Uterus (tissue), 4 donors: Measurements from ENCODE around the gene PRKN. TPM values are rescaled to one million over a fixed set of nuclear protein-coding genes. Genes with fewer than 3 reads are reported as not detected.
"Not testable (repeated sequence)": the region's sequence is repeated elsewhere in the genome, so short reads cannot be mapped to it uniquely, and the experiment has no call there.

ENCODE experiments used
- DNase-seq, 2 donors: peaks; one replicate each; pipeline ENCODE4 v3.0.0-alpha.2; 2019 to 2020
- H3K27ac ChIP-seq, 2 donors: fragments of 200-600 bp; sonication (generic); 1 replicate in 1 of 2; 2 replicates in 1 of 2; pipeline ENCODE4 v1.5.1; 2016 to 2018
- H3K27me3 ChIP-seq, 2 donors: fragments of 200-600 bp; sonication (generic); one replicate each; pipeline ENCODE4 v1.5.1; 2018 to 2019; ENCODE audit warnings: control low read depth in 1 of 2
- H3K36me3 ChIP-seq, 2 donors: fragments of 200-600 bp; sonication (generic); one replicate each; pipeline ENCODE4 v1.5.1; 2019; ENCODE audit warnings: control low read depth in 1 of 2
- H3K4me1 ChIP-seq, 2 donors: fragments of 200-600 bp; sonication (generic); one replicate each; pipeline ENCODE4 v1.5.1; 2018 to 2019; ENCODE audit warnings: control low read depth in 1 of 2
- H3K4me3 ChIP-seq, 2 donors: fragments of 200-600 bp; sonication (generic); 1 replicate in 1 of 2; 2 replicates in 1 of 2; pipeline ENCODE4 v1.5.1; 2018 to 2019; ENCODE audit warnings: mild to moderate bottlenecking in 1 of 2
- H3K9me3 ChIP-seq, 2 donors: fragments of 200-600 bp; sonication (generic); one replicate each; pipeline ENCODE4 v1.5.1; 2019; ENCODE audit warnings: control low read depth in 1 of 2
- POLR2A ChIP-seq, 2 donors: fragments of 450-650 bp; IDR thresholded peaks; one replicate each; pipeline ENCODE4 v1.6.1; 2016; ENCODE audit warnings: antibody characterized with exemption in 2 of 2, mild to moderate bottlenecking in 1 of 2, moderate library complexity in 1 of 2
- intact Hi-C: fragments of 100-400 bp; cut with DNase I; formaldehyde crosslinking; loops from one replicate; pipeline ENCODE4 v1.15.1; 2023; ENCODE audit warnings: low total_unique reads
- total RNA-seq, 4 donors: library from RNA; depleted of rRNA in 3 of 4; stranded (reverse); fragments of >200 nt in 3 of 4; gene quantifications; one replicate each; pipeline versions ENCODE4 v1.1.0 to v1.2.4, GENCODE V29; 2014 to 2023
- TF ChIP-seq, protein P1 (sequence below), 4 experiments: fragments of 200-600 bp in 2 of 4; fragments of 450-650 bp in 2 of 4; sonication (generic) in 2 of 4; IDR thresholded peaks; one replicate each; pipeline ENCODE4 v1.5.1; 2016 to 2019; ENCODE audit warnings: antibody characterized with exemption in 4 of 4, mild to moderate bottlenecking in 2 of 4, moderate library complexity in 1 of 4
- donor health status: DM: yes; HTN: yes; CAD: no.

The PRKN gene
- total RNA-seq, 4 donors from 2014 or later: 10.2 to 21.3 (median 13.1) TPM

- Histone ChIP-seq H3K4me1 (no peaks in the 10 kb centered on the region), H3K27me3 (no peaks in the 10 kb centered on the region), H3K9me3 (no peaks in the 10 kb centered on the region), H3K4me3 (no peak overlapping the region), H3K27ac (no peak overlapping the region), H3K36me3 (no peaks in the 10 kb centered on the region)
- no peak for DNase-seq
- TF ChIP-seq, protein P1, sequence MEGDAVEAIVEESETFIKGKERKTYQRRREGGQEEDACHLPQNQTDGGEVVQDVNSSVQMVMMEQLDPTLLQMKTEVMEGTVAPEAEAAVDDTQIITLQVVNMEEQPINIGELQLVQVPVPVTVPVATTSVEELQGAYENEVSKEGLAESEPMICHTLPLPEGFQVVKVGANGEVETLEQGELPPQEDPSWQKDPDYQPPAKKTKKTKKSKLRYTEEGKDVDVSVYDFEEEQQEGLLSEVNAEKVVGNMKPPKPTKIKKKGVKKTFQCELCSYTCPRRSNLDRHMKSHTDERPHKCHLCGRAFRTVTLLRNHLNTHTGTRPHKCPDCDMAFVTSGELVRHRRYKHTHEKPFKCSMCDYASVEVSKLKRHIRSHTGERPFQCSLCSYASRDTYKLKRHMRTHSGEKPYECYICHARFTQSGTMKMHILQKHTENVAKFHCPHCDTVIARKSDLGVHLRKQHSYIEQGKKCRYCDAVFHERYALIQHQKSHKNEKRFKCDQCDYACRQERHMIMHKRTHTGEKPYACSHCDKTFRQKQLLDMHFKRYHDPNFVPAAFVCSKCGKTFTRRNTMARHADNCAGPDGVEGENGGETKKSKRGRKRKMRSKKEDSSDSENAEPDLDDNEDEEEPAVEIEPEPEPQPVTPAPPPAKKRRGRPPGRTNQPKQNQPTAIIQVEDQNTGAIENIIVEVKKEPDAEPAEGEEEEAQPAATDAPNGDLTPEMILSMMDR (IDR thresholded peaks at IDR 0.05): no peak
- no peak for TF ChIP-seq POLR2A (IDR thresholded peaks at IDR 0.05)
- intact Hi-C loops: no loop called here
Measured at GRCh38 chr6:161342039-161342438, 1385.5 kb downstream of the PRKN start.

DNA sequence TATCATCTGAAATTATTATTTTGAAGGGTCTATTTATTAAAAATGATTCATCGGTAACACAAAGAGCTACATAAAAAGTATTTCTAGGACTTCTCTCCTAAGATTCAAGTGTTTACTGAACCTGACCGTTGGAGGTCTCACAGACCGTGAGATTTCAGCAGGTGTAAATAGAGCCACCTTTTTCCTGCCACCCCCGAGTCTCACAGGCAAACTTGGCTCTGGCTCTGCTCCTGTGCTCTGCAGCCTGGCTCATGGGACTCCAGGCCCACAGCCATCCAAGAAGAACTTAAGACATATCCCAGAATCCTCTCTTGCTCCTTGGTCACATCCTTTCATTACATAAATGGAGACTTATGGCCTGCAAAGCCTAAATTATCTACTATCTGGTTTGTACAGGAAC is 1385.9 kb downstream of the PRKN start:
- no peak for DNase-seq
- no peak for TF ChIP-seq POLR2A (IDR thresholded peaks at IDR 0.05)
- TF ChIP-seq, protein P1 (IDR thresholded peaks at IDR 0.05): no peak
- H3K36me3 ChIP-seq: no peaks in the 10 kb centered on the region
- no peaks in the 10 kb centered on the region for H3K27me3 ChIP-seq
- no peaks in the 10 kb centered on the region for H3K9me3 ChIP-seq
- intact Hi-C loops: no loop called here
- no peaks in the 10 kb centered on the region for H3K4me1 ChIP-seq
- no peak overlapping the region for H3K27ac ChIP-seq
- no peak overlapping the region for H3K4me3 ChIP-seq

GRCh38 chr6:161338015-161338414 is 1389.6 kb downstream of the PRKN start:
- Histone ChIP-seq H3K36me3 (no peaks in the 10 kb centered on the region), H3K27ac (no peak overlapping the region), H3K9me3 (no peaks in the 10 kb centered on the region), H3K4me1 (no peaks in the 10 kb centered on the region), H3K27me3 (no peaks in the 10 kb centered on the region), H3K4me3 (no peak overlapping the region)
- TF ChIP-seq POLR2A (IDR thresholded peaks at IDR 0.05): no peak
- TF ChIP-seq, protein P1 (IDR thresholded peaks at IDR 0.05): no peak
- no peak for DNase-seq
- intact Hi-C loops: no loop called here

DNA sequence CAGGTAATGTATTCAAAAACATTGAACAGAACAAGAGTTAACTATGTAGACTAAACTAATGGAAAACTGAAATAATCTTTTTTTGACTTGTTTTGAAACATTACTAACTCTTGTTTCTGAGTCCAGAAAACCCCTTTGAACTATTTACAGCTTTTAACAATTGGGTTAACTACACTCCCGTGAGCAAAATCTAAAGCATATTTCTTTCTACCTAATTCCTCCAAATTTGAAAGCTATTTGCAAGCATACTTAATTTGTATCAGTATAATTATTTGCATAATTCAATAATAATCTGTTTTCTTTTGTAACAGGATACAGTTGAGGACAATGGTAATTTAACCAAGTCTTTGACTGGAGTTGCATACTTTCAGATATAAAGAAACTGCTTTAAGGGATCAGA is 1391.1 kb downstream of the PRKN start:
- intact Hi-C loops: no loop called here
- no peaks in the 10 kb centered on the region for H3K27me3 ChIP-seq
- TF ChIP-seq, protein P1 (IDR thresholded peaks at IDR 0.05): no peak
- no peak for TF ChIP-seq POLR2A (IDR thresholded peaks at IDR 0.05)

GRCh38 chr6:161333410-161333809 is 1394.2 kb downstream of the PRKN start:
- intact Hi-C loops: no loop called here

More for the DNA sequence above, 1391.1 kb downstream of the PRKN start:
- H3K4me1 ChIP-seq: no peaks in the 10 kb centered on the region
- DNase-seq: no peak
- H3K36me3 ChIP-seq: no peaks in the 10 kb centered on the region
- H3K27ac ChIP-seq: no peak overlapping the region
- H3K9me3 ChIP-seq: no peaks in the 10 kb centered on the region
- H3K4me3 ChIP-seq: no peak overlapping the region

DNA sequence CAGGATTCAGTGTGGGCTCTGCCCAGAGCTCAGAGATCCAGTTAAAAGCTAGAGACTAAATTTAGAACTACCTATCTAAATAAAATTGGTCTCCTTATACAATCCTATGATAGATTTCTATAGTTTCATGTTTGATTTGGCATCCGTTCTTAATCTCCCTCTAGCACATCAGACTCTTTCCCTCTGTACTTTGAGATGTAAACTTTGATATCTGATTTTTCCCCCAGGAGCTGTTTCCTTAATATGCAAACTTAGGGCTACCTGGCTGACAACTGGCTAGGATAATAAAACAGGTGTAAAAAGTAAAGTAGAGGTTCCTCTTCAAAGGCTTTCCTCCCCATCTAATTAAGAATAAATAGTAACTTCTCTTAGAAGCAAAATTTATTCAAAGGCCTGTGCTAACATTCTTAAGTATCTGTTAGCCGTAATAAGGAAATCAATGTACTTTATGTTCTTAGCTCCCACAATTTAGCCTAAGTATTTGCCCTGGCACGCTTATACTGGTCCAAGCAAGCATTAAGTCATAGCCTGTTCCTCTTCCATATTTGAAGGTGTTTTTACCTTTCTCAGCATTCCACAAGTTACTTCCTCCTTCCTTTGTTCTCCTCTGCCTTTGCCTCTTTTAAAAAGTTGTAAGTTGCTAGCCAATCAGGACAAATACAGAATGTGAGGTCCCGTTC is 1396.0 kb downstream of the PRKN start:
- H3K27me3 ChIP-seq, H3K9me3 ChIP-seq, intact Hi-C loops, H3K4me3 ChIP-seq, H3K27ac ChIP-seq, H3K4me1 ChIP-seq, H3K36me3 ChIP-seq, DNase-seq: not testable (repeated sequence)

More at GRCh38 chr6:161333410-161333809, 1394.2 kb downstream of the PRKN start:
- no peaks in the 10 kb centered on the region for H3K27me3 ChIP-seq
- DNase-seq: no peak
- no peaks in the 10 kb centered on the region for H3K9me3 ChIP-seq
- H3K36me3 ChIP-seq: no peaks in the 10 kb centered on the region
- no peak for TF ChIP-seq POLR2A (IDR thresholded peaks at IDR 0.05)
- TF ChIP-seq, protein P1 (IDR thresholded peaks at IDR 0.05): no peak
- H3K4me1 ChIP-seq: no peaks in the 10 kb centered on the region
- no peak overlapping the region for H3K4me3 ChIP-seq
- no peak overlapping the region for H3K27ac ChIP-seq
